AG04450 (cell line): Measurements from ENCODE around the gene GABRD. TPM values are rescaled to one million over a fixed set of nuclear protein-coding genes. Genes with fewer than 3 reads are reported as not detected.

Experiments
- CTCF ChIA-PET: fragments of 300-600, 350-600 bp; formaldehyde crosslinking; extraction: SDS; loops from one replicate; lab custom pipeline; 2022; ENCODE audit warnings: antibody characterized with exemption, inconsistent platforms; lab: Charles Lee
- POLR2A ChIA-PET: fragments of 350-600 bp; formaldehyde crosslinking; extraction: SDS; loops from one replicate; lab custom pipeline; 2021; ENCODE audit warnings: antibody characterized with exemption, inconsistent platforms; lab: Yijun Ruan, JAX
- DNase-seq: peaks from one replicate; pipeline ENCODE4 v3.0.0-alpha.2; 2011; ENCODE audit warnings: low read depth, low spot score
- H3K27ac ChIP-seq: one replicate; pipeline ENCODE4 v1.5.1; 2012; ENCODE audit warnings: low read depth, low read length, control low read depth
- H3K27me3 ChIP-seq: one replicate; pipeline ENCODE4 v1.6.0; 2012; ENCODE audit warnings: low read length; ENCODE audit not compliant: control insufficient read depth, insufficient read depth
- H3K4me3 ChIP-seq: 2 replicates; pipeline ENCODE4 v1.5.1; 2011; ENCODE audit warnings: mild to moderate bottlenecking, low read depth, low read length, control low read depth
- H3K9me3 ChIP-seq: 2 replicates; pipeline ENCODE4 v1.5.1; 2012; ENCODE audit warnings: low read length; ENCODE audit not compliant: control insufficient read depth, insufficient read depth
- polyA plus RNA-seq: library from polyadenylated mRNA; depleted of rRNA; stranded (reverse); fragments of >200 nt; gene quantifications from 2 replicates; pipeline ENCODE4 v1.2.3, GENCODE V29; 2011
- TF ChIP-seq, protein P1 (sequence below): IDR thresholded peaks from 2 replicates; pipeline ENCODE4 v1.5.1; 2011; ENCODE audit warnings: low read depth, low read length, control low read depth, inconsistent platforms

Gene GABRD
- polyA plus RNA-seq, 1 experiment = not detected

DNA sequence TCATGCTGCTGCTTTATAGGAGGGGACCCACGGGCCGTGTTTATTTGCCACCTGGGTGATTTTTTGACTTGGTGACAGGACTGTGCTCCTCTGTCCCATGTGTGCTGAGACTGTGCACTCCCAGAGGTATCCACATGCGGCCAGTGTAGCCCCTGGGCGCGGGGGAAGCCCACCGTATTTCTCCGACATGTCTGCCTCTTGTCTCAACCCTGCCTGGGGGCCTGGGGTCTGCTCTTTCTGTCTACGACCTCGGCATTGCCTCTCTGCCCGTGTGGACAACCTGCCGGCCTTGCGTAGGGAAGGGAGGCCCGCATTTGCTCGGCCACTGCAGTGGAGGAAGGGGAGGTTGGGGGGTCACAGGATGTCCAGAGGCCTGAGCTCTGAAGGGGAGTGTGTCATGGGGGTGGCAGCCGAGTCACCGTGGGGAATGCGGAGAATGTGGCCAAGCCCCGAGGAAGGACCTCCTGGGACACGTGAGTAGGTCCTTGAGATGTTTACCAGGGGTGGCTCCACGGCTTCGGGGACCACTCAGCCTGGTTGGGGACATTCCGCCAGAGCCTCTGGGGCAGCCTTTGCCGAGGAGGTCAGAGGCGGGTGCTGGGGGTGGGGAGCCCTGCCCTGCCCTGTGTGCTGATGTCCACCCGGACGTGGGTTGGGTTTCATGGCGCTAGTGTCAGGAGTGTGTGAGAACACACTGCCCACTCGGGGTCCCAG is 42.1 kb downstream of the GABRD start:
- TF ChIP-seq, protein P1, sequence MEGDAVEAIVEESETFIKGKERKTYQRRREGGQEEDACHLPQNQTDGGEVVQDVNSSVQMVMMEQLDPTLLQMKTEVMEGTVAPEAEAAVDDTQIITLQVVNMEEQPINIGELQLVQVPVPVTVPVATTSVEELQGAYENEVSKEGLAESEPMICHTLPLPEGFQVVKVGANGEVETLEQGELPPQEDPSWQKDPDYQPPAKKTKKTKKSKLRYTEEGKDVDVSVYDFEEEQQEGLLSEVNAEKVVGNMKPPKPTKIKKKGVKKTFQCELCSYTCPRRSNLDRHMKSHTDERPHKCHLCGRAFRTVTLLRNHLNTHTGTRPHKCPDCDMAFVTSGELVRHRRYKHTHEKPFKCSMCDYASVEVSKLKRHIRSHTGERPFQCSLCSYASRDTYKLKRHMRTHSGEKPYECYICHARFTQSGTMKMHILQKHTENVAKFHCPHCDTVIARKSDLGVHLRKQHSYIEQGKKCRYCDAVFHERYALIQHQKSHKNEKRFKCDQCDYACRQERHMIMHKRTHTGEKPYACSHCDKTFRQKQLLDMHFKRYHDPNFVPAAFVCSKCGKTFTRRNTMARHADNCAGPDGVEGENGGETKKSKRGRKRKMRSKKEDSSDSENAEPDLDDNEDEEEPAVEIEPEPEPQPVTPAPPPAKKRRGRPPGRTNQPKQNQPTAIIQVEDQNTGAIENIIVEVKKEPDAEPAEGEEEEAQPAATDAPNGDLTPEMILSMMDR = no peak

DNA sequence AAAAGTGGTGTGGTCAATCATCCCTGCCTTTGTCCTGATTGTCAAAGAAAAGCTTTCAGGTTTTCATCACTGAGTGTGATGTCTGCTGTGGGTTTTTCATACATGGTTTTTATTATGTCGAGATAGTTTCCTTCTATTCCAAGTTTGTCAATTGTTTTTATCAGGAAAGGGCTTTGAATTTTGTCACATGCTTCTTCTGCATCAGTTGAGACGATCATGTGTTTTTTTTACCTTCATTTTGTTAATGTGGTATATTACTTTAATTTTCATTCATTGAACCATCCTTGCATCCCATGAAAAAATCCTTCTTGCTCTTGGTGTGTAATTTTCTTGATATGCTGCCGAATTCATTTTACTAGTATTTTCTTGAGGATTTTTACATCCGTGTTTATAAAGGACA is 46.6 kb downstream of the GABRD start:
- TF ChIP-seq, protein P1 = no peak
- peaks cover 5% of the 10 kb centered on the region for H3K9me3 ChIP-seq
- ChIA-PET CTCF (no interaction called here), POLR2A (no interaction called here)
- no peak overlapping the region for H3K27ac ChIP-seq
- no peak overlapping the region for H3K4me3 ChIP-seq
- no peak for DNase-seq
- H3K27me3 ChIP-seq = peaks cover 5% of the 10 kb centered on the region

More for the DNA sequence above, 42.1 kb downstream of the GABRD start:
- peaks cover 2% of the 10 kb centered on the region for H3K27me3 ChIP-seq
- CTCF ChIA-PET = no interaction called here
- H3K9me3 ChIP-seq = peaks cover 6% of the 10 kb centered on the region
- H3K4me3 ChIP-seq = no peak overlapping the region
- no peak for DNase-seq
- H3K27ac ChIP-seq = no peak overlapping the region
- POLR2A ChIA-PET = no interaction called here

DNA sequence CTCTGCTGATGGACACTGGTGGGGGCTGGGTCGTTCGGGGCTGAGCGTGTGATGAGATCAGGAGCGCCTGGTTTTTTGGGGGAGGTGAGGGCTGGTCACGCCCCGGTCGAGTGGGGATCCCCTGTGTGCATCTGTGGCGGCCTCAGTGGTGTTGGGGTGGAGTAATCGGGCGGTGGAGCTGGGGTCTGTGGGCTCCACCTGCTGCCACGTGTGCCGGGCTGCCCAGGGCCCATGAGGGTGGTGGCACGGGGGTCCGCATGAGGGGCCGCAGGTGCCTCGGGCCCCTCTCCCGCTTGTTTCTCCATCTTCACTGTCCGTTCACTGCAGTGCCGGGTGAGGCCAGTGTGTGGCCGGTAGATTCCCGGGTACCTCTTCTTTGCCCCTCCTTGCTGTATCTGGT is 48.2 kb downstream of the GABRD start:
- H3K27me3 ChIP-seq = peaks cover 8% of the 10 kb centered on the region
- DNase-seq = no peak
- TF ChIP-seq, protein P1 = no peak
- CTCF ChIA-PET = no interaction called here
- POLR2A ChIA-PET = no interaction called here
- H3K4me3 ChIP-seq = no peak overlapping the region
- H3K9me3 ChIP-seq = peaks cover 5% of the 10 kb centered on the region
- no peak overlapping the region for H3K27ac ChIP-seq

DNA sequence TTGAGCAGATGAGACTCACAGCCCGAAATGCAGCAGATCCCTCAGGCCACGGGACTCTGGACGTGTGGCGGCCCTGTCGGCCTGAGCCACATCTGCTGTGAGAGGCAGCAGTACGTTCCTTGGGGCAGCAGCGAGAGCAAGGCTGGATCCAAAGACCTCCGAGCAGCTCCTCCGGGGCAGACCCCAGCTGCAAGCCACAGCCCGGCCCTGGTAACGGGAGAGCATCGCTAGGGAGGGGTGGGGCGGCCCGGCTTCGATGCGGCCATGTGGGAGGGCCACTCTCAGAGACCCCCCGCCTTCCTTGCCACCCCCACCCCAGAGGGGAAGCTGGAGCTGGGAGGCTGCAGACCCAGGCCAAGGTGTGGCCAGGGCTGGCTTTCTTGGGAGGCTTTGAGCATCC is 48.8 kb downstream of the GABRD start:
- TF ChIP-seq, protein P1 = no peak
- H3K4me3 ChIP-seq = no peak overlapping the region
- H3K27me3 ChIP-seq = peaks cover 13% of the 10 kb centered on the region
- CTCF ChIA-PET = no interaction called here
- H3K27ac ChIP-seq = no peak overlapping the region
- DNase-seq = no peak
- POLR2A ChIA-PET = no interaction called here
- H3K9me3 ChIP-seq = peaks cover 5% of the 10 kb centered on the region

DNA sequence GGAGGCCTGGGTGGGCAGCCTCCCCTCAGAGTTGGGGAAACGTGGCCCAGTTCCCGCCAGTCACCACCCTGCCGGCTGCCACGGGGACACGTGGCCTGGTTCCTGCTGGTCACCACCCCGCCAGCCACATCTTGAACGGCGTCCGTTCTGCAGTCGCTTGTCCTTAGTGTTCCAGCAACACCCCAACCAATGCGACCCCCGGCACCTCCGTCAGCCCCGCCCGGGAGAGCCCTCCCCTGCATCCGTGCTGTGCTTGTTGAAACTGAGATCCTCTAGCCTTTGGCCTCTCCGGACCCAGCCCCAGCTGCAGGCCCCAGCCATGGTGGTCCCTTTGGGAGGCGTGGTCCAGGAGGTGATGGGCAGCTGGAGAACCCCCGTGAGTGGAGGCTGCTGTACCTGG is 49.8 kb downstream of the GABRD start:
- Histone ChIP-seq H3K27me3 (peaks cover 15% of the 10 kb centered on the region), H3K9me3 (peaks cover 5% of the 10 kb centered on the region), H3K27ac (no peak overlapping the region), H3K4me3 (no peak overlapping the region)
- POLR2A ChIA-PET = no interaction called here
- TF ChIP-seq, protein P1 = no peak
- no peak for DNase-seq
- CTCF ChIA-PET = no interaction called here
